GM12878 (cell line): ENCODE results near the gene SUSD1. TPM values are rescaled to one million over a fixed set of nuclear protein-coding genes. Genes with fewer than 3 reads are reported as not detected.

Experiments used
- CBFB ChIP-seq: IDR thresholded peaks from 2 replicates; pipeline ENCODE4 v1.6.1; 2016; ENCODE audit warnings: antibody characterized with exemption, low read depth
- CREM ChIP-seq: IDR thresholded peaks from 2 replicates; pipeline ENCODE4 v1.6.1; 2014; ENCODE audit warnings: antibody characterized with exemption, low read depth
- CUX1 ChIP-seq: IDR thresholded peaks from 2 replicates; pipeline ENCODE4 v1.6.1; 2012; ENCODE audit warnings: improper control_type of control experiment, low read depth, low read length; ENCODE audit not compliant: insufficient replicate concordance
- EED ChIP-seq: sonication (generic); IDR thresholded peaks from 2 replicates; pipeline ENCODE4 v1.6.1; 2016; ENCODE audit warnings: antibody characterized with exemption, low read depth
- EP300 ChIP-seq, 2 experiments: fragments of 150-350 bp in 1 of 2; IDR thresholded peaks; 2 replicates each; pipeline ENCODE4 v1.6.1; 2011 to 2012; ENCODE audit warnings: low read depth in 2 of 2, low read length in 2 of 2, borderline replicate concordance in 1 of 2, improper control_type of control experiment in 1 of 2, inconsistent platforms in 1 of 2; ENCODE audit not compliant: control insufficient read depth in 1 of 2
- GABPA ChIP-seq: IDR thresholded peaks from 2 replicates; pipeline ENCODE4 v1.6.1; 2014; ENCODE audit warnings: antibody characterized with exemption, low read depth, mild to moderate bottlenecking, inconsistent platforms
- KLF5 ChIP-seq: fragments of 450-650 bp; IDR thresholded peaks from 2 replicates; pipeline ENCODE4 v1.6.1; 2014; ENCODE audit warnings: mild to moderate bottlenecking; ENCODE audit not compliant: partially characterized antibody
- NRF1 ChIP-seq: conservative IDR thresholded peaks from 2 replicates; pipeline ENCODE4 v1.6.1; 2011; ENCODE audit warnings: mild to moderate bottlenecking, low read depth, low read length, improper control_type of control experiment
- POU2F2 ChIP-seq: IDR thresholded peaks from 3 replicates; pipeline ENCODE4 v1.6.1; 2011; ENCODE audit warnings: low read depth, mild to moderate bottlenecking, low read length, borderline replicate concordance
- RAD21 ChIP-seq: IDR thresholded peaks from 2 replicates; pipeline ENCODE4 v1.6.1; 2011; ENCODE audit warnings: mild to moderate bottlenecking, low read depth, low read length, moderate library complexity; ENCODE audit not compliant: insufficient read depth
- SMAD5 ChIP-seq: IDR thresholded peaks from 2 replicates; pipeline ENCODE4 v1.6.1; 2016; ENCODE audit warnings: antibody characterized with exemption, low read depth
- TCF3 ChIP-seq: IDR thresholded peaks from 2 replicates; pipeline ENCODE4 v1.6.1; 2012; ENCODE audit warnings: low read depth, mild to moderate bottlenecking, low read length, borderline replicate concordance; ENCODE audit not compliant: insufficient read depth
- ZNF687 ChIP-seq: fragments of 450-650 bp; IDR thresholded peaks from 2 replicates; pipeline ENCODE4 v1.6.1; 2017; ENCODE audit warnings: mild to moderate bottlenecking, moderate library complexity
- polyA plus RNA-seq, 11 experiments: library from polyadenylated mRNA; depleted of rRNA in 4 of 11; unstranded in 6 of 11; stranded (reverse) in 5 of 11; fragments of >200 nt; fragmentation: Nextera tagmentation in 4 of 11; fragmentation: Illumina TruSeq in 1 of 11; extraction: Ambion mirVana in 4 of 11; extraction: Trizol in 1 of 11; gene quantifications; 1 replicate in 1 of 11; 2 replicates in 10 of 11; pipeline versions ENCODE4 v1.2.1 to v1.2.3, GENCODE V29; 2011 to 2016; ENCODE audit warnings: inconsistent platforms in 2 of 11, missing spikeins in 2 of 11, low read depth in 1 of 11
- total RNA-seq, 4 experiments: library from RNA; depleted of rRNA in 3 of 4; stranded (reverse); fragments of >200 nt in 3 of 4; fragmentation: Illumina TruSeq in 1 of 4; extraction: Trizol in 1 of 4; gene quantifications; 2 replicates each; pipeline versions ENCODE4 v1.2.1 to v1.2.3, GENCODE V29; 2013 to 2021
- TF ChIP-seq, protein P1 (sequence below): fragments of 450-650 bp; conservative IDR thresholded peaks from 2 replicates; pipeline ENCODE4 v1.6.1; 2017; ENCODE audit warnings: mild to moderate bottlenecking, moderate library complexity

The SUSD1 gene
- total and polyA plus RNA-seq, 10 of the 15 experiments (the other 5 are each of a cell fraction or from before 2014, with no cell fraction given): 6.7 to 20.8 (median 13.2) TPM

DNA sequence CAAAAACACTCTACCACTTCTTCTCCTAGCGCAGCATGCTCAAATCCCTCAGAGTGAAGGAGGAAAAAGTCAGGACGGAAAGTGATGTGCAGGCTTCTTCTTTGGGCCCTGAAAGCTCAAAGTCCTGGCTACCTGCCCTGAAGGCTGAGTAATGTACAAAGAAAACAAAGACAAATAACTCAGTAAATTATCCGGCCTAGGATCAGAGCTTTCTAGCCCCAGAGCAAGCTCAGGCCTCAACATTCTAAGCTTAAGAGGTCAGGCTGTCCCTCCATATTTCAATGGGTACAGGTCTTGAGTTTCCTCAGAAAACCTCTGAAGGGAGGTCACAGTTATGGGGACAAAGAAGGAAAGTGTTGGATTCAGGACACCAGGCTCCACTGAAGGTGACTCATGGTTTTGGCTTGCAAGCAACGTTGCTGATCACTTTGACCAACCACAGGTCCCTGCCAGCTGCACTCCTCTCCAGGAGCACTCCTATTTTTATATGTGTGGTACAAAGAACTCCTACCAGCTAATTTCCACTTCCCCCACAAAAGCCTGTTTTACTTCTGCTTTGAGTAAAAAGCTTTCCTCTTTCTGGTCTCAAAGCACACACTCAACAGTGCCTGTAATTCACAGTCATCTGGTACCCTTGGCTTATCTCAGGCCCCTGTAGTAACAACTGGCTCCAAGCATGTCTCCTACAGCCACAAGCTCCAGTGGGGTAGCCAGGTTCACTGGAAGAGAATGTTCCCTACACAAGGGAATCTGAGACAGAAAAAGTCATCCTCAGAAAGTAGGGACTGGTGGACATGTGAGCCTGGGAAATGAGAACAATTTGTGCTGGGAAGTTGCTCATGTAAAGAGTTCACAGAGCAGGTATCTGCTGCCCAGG, 162.8 kb downstream of the SUSD1 start (continued):
- TF ChIP-seq ZNF687: peak; percentile 70; the same call in 1 of the 2 replicates
- TF ChIP-seq CREM: peak; percentile 94
- peak; percentile 35 for TF ChIP-seq RAD21
- TF ChIP-seq TCF3: peak; percentile 94
- peak; percentile 96 to 97 for TF ChIP-seq EP300 (IDR thresholded peaks at IDR 0.05; ENCODE audit: borderline replicate concordance in 1 of 2, control insufficient read depth in 1 of 2, low read depth in 2 of 2, low read length in 2 of 2)
- no peak for TF ChIP-seq NRF1
- TF ChIP-seq POU2F2: peak; percentile 73; the same call in 1 of the 3 replicates
- TF ChIP-seq, protein P1, sequence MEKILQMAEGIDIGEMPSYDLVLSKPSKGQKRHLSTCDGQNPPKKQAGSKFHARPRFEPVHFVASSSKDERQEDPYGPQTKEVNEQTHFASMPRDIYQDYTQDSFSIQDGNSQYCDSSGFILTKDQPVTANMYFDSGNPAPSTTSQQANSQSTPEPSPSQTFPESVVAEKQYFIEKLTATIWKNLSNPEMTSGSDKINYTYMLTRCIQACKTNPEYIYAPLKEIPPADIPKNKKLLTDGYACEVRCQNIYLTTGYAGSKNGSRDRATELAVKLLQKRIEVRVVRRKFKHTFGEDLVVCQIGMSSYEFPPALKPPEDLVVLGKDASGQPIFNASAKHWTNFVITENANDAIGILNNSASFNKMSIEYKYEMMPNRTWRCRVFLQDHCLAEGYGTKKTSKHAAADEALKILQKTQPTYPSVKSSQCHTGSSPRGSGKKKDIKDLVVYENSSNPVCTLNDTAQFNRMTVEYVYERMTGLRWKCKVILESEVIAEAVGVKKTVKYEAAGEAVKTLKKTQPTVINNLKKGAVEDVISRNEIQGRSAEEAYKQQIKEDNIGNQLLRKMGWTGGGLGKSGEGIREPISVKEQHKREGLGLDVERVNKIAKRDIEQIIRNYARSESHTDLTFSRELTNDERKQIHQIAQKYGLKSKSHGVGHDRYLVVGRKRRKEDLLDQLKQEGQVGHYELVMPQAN: no peak
- peak; percentile 16 for TF ChIP-seq KLF5
- peak; percentile 94 for TF ChIP-seq CBFB
- no peak for TF ChIP-seq SMAD5
- no peak for TF ChIP-seq GABPA
- peak; percentile 100 for TF ChIP-seq EED
- TF ChIP-seq CUX1: peak; percentile 65
